Activated naive CD4-positive, alpha-beta T cell treated with anti-CD3 and anti-CD28 coated beads, Interleukin-2, amount 50 U/mL, for 24 hours (primary cell): ENCODE data around the gene CA5A.
"Not testable (repeated sequence)": the region's sequence is repeated elsewhere in the genome, so short reads cannot be mapped to it uniquely, and the experiment has no call there.

Experiments used
- H3K27ac Mint-ChIP-seq: one replicate; pipeline ENCODE4 v1.8.0; 2021; ENCODE audit warnings: mild to moderate bottlenecking, mixed read lengths
- H3K27me3 Mint-ChIP-seq: one replicate; pipeline ENCODE4 v1.8.0; 2021; ENCODE audit warnings: mixed read lengths
- H3K36me3 Mint-ChIP-seq: one replicate; pipeline ENCODE4 v1.8.0; 2021; ENCODE audit warnings: mixed read lengths
- H3K4me1 Mint-ChIP-seq: one replicate; pipeline ENCODE4 v1.8.0; 2021; ENCODE audit warnings: mixed read lengths
- H3K4me3 Mint-ChIP-seq: one replicate; pipeline ENCODE4 v1.8.0; 2021; ENCODE audit warnings: mild to moderate bottlenecking, mixed read lengths
- H3K9me3 Mint-ChIP-seq: one replicate; pipeline ENCODE4 v1.8.0; 2021; ENCODE audit warnings: mixed read lengths

The CA5A gene

DNA sequence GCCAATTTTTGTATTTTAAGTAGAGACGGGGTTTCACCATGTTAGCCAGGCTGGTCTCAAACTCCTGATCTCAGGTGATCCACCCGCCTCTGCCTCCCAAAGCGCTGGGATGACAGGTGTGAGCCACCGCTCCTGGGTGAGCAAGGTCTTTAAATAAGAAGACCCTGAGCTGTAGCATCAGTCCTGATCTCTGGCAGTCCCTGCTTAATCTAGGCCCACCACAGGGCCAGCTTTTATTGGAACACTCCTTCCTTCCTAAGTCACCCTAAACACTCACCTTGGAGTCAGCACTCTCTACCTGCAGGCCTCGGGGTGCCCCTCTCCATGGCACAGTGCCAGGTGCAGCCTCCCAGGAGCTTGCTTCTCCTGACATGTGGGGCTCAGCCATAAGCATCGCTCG lies 30.8 kb downstream of the CA5A start:
- not testable (repeated sequence) for H3K9me3 Mint-ChIP-seq, H3K36me3 Mint-ChIP-seq, H3K27me3 Mint-ChIP-seq, H3K27ac Mint-ChIP-seq, H3K4me3 Mint-ChIP-seq
- H3K4me1 Mint-ChIP-seq = peaks cover 16% of the 10 kb centered on the region

DNA sequence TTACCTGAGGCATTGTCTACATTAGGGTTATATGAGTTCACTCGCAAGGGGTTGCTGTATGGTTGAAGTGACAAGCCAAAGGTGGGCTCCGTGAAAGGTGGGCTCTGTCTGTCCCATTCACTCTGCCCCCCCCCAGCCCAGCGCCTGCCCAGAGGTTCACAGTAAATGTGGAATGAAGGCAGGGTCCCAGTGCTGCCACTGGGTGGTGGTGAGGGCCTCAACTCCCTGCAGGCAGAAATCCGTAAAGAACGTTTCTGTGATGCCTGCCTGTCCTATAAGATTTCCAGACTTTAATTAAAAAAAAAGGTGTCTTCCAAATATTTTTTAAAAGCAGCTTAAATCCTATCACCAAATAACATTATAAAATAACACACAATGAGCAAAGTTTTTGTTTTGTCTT lies 31.4 kb downstream of the CA5A start:
- H3K4me3 Mint-ChIP-seq, H3K36me3 Mint-ChIP-seq, H3K27ac Mint-ChIP-seq, H3K27me3 Mint-ChIP-seq, H3K9me3 Mint-ChIP-seq: not testable (repeated sequence)
- peaks cover 16% of the 10 kb centered on the region for H3K4me1 Mint-ChIP-seq

DNA sequence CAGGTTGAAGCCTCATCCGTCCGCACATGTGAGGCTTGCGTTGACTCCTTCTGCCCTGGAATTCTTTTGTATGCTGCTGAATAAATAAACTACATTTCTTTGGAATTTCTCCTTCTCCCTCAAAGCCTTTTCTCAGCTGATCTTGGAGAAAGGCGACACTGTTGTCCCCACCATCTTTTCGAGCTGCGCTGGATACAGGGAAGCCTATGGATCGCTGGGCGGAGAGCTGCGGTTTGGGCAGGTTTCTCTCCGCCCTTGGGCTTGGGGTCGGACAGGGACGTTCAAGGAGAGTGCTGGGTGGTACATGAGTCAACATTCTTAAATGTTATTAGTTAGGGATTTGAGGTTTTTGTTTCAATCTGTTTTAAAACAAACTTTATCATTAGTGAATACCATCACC lies 35.8 kb downstream of the CA5A start:
- not testable (repeated sequence) for H3K9me3 Mint-ChIP-seq, H3K4me3 Mint-ChIP-seq, H3K36me3 Mint-ChIP-seq, H3K27me3 Mint-ChIP-seq, H3K27ac Mint-ChIP-seq
- peaks cover 38% of the 10 kb centered on the region for H3K4me1 Mint-ChIP-seq

DNA sequence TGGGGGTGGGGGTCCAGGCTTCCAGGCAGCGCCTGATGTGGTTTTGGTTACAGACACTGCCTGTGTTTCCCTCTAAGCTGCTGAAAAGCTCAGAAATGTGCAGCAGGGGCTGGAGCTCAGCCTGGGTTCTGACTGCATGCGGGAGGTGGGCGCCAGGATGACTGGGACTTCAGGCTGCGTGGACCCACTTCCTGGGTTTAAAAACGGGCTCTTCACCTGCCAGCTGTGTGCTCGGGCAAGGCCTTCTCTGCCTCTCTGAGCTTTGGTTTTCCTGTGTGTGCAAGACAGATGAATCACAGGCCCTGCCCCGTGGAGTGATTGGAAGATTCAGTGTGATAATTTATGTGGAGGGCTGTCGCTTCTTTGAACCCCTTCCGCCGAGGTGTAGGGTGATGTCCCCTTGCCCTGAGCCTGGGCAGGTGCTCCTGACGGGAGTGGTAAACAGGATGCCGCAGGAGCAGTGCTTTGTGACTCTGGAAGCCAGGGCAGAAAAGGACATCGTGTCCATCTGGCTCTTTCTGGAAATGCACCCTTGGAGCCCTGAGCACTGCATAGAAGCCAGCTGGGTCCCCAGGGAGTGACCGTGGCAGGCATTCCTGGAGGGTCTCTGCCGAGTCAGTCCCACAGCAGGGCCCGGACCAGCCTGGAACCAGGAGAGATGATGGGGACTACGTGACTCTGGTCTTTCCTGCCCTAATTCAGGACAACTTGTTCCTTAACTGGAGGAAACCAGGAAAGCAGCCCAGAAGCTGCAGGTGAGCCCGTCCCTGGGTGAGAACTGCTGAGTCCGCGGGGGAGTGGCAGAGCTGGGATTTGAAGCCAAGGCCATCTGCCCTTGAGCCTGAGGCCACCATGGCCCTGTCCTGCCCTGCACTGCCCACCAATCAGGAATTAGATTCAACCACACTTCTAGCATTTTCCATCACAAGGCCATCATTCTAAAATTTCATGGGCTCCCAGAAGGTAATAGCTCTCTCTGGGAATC lies 38.5 kb downstream of the CA5A start:
- Mint-ChIP-seq H3K36me3 (no peaks in the 10 kb centered on the region), H3K4me3 (peak overlapping the region; percentile 82), H3K9me3 (no peaks in the 10 kb centered on the region), H3K27ac (peak overlapping the region; percentile 99), H3K27me3 (no peaks in the 10 kb centered on the region), H3K4me1 (peaks cover 48% of the 10 kb centered on the region)

DNA sequence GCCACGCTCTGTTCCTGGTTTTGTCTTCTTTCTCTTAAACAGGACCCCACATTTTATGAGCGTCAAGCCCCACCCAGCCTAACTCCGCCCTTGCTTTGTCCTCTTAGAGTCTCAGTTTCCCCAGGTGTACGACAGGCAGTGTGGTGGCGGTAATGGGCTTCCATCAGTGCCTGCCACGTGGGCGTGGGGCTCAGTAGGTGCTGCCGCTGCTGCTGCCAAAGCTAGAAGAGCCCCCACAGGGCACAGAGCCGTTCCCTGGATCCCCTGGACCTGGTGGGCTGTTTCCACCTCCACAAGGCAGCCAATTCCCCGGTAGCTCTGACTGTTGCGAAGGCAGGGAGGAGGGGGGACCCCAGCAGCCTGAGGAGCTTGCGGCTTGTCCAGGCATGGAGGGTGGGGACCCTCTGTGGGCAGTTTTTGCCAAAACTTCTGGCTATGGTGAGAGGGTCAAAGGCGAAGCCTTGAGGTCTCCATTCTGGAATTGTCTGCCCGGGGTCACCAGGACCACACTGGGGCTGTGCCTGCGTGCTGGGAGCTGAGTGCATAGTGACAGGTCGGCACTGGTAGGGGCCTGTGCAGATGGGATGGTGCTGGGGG lies 39.3 kb downstream of the CA5A start:
- H3K36me3 Mint-ChIP-seq, H3K9me3 Mint-ChIP-seq, H3K27me3 Mint-ChIP-seq: not testable (repeated sequence)
- Mint-ChIP-seq H3K4me3 (peak overlapping the region; percentile 82), H3K27ac (peak overlapping the region; percentile 99), H3K4me1 (peaks cover 48% of the 10 kb centered on the region)

DNA sequence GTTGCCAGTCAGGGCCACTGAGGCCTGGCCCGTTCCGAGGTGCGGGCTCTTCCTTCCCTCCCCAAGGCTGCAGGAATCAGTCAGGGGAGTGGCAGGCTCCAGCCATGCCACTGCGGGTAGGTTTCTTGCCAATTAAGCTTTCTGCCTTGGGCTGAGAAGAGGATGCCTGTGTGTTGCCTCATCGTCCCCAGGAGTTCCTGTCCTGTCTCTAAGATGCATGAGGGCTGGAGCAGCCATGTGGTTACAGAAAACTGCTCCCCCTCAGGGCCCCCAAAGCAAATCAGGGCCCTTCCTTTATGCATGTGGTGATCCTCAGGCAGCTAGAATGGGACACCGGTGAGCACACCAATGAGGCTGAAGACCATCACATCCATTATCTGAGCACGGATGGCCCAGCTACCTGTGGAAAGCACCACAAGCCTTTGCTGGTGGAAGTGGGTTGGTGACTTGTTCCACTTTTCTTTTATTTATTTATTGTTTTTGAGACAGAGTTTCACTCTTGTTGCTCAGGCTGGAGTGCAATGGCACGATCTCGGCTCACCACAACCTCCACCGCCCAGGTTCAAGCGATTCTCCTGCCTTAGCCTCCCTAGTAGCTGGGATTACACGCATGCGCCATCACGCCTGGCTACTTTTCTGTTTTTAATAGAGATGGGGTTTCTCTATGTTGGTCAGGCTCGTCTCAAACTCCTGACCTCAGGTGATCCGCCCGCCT lies 40.0 kb downstream of the CA5A start:
- not testable (repeated sequence) for H3K9me3 Mint-ChIP-seq, H3K36me3 Mint-ChIP-seq, H3K27me3 Mint-ChIP-seq
- H3K4me3 Mint-ChIP-seq = peak overlapping the region; percentile 80
- peaks cover 48% of the 10 kb centered on the region for H3K4me1 Mint-ChIP-seq
- H3K27ac Mint-ChIP-seq = peak overlapping the region; percentile 99

DNA sequence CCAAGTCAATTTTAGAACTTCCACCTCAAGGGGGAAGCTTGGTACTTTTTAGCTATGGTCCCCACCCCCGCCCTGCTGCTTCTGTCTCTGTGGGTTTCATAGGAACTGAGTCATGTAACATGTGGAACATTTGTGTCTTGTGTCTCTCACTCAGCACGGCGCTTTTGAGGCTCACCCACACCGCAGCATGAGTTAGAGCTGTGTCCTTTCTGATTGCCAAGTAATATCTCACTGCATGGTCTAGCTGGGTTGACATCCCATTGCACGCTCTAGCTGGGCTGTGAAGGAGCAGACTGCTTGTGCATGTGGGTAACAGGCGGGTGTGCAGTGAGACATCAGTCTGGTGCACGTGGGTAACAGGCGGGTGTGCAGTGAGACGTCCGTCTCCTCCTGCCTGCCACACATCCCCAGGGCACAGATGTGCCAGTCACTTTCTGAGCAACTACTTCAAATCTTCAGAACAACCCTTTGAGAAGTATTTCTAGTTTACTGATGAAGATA lies 40.6 kb downstream of the CA5A start:
- H3K36me3 Mint-ChIP-seq = no peaks in the 10 kb centered on the region
- no peaks in the 10 kb centered on the region for H3K27me3 Mint-ChIP-seq
- peak overlapping the region; percentile 80 for H3K4me3 Mint-ChIP-seq
- no peaks in the 10 kb centered on the region for H3K9me3 Mint-ChIP-seq
- peaks cover 48% of the 10 kb centered on the region for H3K4me1 Mint-ChIP-seq
- peak overlapping the region; percentile 99 for H3K27ac Mint-ChIP-seq

DNA sequence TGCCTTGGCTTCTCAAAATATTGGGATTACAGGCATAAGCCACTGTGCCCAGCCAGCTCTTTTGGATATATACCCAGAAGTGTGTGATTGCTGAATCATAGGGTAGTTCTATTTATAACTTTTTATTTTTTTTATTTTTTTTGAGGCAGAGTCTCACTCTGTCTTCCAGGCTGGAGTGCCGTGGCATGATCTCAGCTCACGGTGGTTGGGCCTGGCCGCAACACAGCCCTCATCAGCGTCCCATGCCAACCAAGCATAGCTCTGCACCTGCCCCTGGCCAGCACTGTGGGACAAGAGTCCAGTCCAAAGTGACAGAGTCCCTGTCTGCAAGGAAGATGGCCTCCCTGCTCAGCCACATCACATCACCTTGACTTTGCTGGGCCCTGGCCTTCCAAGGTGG lies 42.3 kb downstream of the CA5A start:
- peaks cover 48% of the 10 kb centered on the region for H3K4me1 Mint-ChIP-seq
- not testable (repeated sequence) for H3K27ac Mint-ChIP-seq, H3K27me3 Mint-ChIP-seq

DNA sequence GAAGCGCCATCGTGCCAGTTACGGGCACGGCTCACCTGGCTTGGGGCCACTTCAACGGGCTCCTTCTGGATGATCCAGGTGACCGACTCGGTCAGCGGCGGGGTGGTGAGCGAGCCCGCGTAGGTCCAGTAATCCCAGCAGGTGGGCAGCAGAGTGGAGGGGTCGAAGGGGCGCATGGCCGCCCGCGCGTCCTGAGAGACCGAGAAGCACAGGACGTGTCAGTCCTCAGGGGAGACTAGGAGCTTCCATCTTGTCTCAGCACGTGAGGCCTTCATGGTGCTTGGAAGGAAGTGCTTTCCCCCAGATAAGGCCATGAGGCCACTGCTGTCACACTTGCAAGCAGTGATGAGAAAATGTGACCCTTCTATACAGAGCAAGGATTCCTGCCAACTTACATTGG lies 44.6 kb downstream of the CA5A start:
- Mint-ChIP-seq H3K4me1 (peaks cover 30% of the 10 kb centered on the region), H3K27ac (peak overlapping the region; percentile 46), H3K27me3 (no peaks in the 10 kb centered on the region), H3K4me3 (no peak overlapping the region), H3K9me3 (no peaks in the 10 kb centered on the region), H3K36me3 (no peaks in the 10 kb centered on the region)

More for the DNA sequence above, 42.3 kb downstream of the CA5A start:
- not testable (repeated sequence) for H3K9me3 Mint-ChIP-seq, H3K4me3 Mint-ChIP-seq, H3K36me3 Mint-ChIP-seq

DNA sequence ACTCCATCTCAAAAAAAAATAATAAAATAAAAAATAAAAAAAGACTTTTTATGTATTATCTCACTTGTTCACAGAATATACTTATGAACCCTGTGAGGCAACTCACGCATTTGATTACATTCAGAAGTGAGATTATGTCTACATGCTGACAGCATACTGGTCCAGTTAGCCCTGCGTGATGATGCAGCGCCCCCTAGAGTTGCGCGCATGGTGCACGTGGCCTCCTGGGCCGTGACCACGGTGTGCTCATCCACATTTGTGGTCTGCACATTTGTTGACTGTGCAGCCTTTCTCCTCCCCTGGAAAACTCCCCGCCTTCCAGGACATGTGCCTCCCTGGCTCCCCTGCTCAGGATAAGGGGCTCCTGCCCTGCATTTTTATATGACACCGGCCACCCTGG lies 46.6 kb downstream of the CA5A start:
- not testable (repeated sequence) for H3K9me3 Mint-ChIP-seq, H3K4me3 Mint-ChIP-seq, H3K27ac Mint-ChIP-seq, H3K27me3 Mint-ChIP-seq, H3K36me3 Mint-ChIP-seq
- peaks cover 12% of the 10 kb centered on the region for H3K4me1 Mint-ChIP-seq

DNA sequence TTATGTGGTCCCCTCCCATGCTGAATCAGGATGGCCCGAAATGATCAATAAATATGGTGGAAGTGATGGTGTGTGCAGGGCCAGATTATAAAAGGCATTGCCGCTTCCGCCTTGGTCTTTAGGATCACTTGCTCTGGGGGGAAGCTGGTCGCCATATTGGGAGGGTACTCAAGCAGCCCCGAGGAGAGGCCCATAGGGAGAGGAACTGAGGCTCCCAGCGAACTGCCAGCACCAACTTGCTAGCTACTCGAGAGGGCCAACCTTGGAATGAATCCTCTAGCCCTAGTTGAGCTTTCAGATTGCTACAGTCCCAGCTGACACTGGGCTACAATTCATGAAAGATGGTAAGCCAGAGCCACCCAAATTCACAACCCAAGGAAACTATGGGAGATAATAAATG lies 48.0 kb downstream of the CA5A start:
- not testable (repeated sequence) for H3K4me1 Mint-ChIP-seq, H3K36me3 Mint-ChIP-seq, H3K4me3 Mint-ChIP-seq, H3K27me3 Mint-ChIP-seq, H3K27ac Mint-ChIP-seq, H3K9me3 Mint-ChIP-seq

DNA sequence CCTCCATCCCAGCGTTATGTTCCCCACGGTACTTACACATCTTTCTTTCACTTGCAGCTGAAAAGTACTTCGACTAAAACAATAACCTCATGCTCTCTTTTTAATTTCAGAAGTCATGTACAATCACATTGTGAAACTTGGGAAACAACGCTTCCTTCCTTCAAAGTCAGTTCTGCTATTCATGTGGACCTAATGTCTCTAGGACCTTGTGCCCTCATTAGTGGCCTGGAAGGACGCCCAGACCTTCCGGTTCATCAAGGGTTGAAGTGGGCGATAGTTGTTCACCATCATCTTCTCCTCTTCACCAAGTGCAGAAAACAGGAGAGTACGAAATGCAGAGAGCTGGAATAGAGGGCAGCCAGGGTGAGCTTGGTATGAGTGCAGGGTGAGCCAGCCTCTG lies 48.4 kb downstream of the CA5A start:
- H3K9me3 Mint-ChIP-seq, H3K27me3 Mint-ChIP-seq, H3K36me3 Mint-ChIP-seq, H3K27ac Mint-ChIP-seq, H3K4me1 Mint-ChIP-seq, H3K4me3 Mint-ChIP-seq: not testable (repeated sequence)

DNA sequence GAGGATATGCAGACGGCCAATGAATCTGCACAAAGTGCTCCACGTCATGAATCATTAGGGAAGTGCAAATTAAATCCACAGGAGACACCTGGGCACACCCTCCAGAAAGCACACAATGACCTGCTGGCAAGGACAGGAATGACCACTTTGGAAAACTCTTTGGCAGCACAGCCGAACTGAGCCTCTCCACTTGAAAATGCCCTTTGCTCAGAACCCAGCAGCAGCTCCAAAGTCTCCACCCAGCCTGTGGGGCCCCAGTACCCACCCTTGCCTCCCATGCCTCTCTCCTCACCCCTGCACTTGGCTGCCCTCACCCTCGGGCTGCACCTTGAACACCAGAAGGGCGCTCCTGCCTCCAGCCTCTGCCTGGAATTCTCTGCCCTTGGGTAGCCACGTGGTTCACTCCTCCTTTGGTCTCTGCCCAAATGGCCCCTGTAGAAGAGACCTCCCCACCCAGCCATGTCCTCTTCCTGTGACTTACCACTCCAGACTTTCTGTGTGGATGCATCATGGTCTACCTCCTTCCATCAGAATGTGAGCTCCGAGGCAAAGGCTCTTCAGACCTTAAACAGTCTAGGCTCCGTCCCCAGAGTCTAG lies 50.9 kb downstream of the CA5A start:
- H3K36me3 Mint-ChIP-seq, H3K4me3 Mint-ChIP-seq, H3K27ac Mint-ChIP-seq: not testable (repeated sequence)

DNA sequence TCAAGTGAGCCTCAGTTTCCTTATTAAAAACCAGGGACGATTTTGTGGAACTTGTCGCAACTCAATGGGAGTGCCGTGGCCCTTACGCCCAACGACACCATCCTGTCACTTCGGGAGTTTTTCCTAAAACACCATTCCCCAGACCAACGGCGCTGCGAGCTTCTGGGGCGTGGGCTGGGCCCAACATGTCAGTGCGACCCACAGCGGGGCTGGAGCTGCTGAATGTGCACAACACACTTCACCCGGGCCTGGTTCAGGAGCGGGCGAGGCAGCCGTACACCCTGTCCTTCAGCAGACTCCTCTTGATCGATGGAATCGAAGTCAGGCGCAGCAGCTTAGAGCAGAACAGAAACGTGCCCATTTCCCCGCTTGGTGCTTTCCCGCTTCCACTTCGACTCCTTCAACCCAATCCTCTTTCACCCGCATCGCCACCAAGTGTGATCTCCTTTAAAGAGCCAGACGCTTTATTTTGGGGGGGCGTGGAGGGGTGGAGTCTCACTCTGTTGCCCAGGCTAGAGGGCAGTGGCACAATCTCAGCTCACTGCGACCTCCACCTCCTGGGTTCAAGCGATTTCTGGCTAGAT lies 53.8 kb downstream of the CA5A start:
- Mint-ChIP-seq H3K36me3 (no peaks in the 10 kb centered on the region), H3K4me1 (peaks cover 9% of the 10 kb centered on the region), H3K4me3 (no peak overlapping the region), H3K9me3 (no peaks in the 10 kb centered on the region), H3K27me3 (no peaks in the 10 kb centered on the region), H3K27ac (no peak overlapping the region)

More for the DNA sequence above, 50.9 kb downstream of the CA5A start:
- H3K9me3 Mint-ChIP-seq, H3K27me3 Mint-ChIP-seq, H3K4me1 Mint-ChIP-seq: not testable (repeated sequence)

DNA sequence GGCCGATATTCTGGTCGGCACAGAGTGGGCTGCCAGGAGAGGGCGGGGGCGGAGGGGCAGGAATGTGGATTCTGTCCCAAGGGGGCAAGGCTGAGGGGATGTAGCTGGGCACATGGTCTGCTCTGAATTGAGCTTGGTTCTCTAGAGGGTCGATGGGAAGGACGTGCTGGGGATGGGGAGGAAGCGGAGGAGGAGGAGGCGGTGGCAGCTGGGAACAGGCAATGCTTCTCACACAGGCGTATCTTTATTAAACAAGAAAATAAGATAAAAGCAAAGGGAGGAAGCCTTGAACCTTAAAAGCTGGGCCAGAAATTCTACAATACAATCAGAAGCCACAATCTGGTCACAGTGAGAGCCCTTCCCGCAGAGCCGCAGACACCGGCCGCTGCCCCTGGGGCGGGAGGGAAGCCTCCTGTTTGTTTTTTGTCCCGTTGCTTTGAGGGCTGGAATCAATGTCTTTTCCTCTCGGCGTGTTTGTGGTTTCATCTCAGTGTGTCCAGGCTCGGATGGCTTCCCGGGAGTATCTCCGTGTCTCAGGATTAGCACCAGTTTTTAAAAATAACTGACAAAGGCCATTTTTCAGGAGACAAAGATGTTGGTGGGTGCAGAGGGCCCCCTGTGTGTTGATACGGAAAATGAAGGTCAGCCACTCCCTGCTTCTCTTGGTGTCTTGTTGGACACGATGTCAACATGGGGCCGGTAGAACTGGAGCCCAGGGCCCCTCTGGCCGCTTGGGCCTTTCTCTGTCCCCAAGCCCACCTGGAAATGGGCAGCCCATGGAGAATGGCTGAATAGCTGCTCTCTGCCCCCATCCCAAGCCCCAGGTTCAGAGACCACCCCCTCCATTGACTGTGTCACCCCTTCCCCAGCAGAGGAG lies 54.8 kb downstream of the CA5A start:
- Mint-ChIP-seq H3K4me1 (peaks cover 14% of the 10 kb centered on the region), H3K27ac (no peak overlapping the region), H3K27me3 (no peaks in the 10 kb centered on the region), H3K9me3 (no peaks in the 10 kb centered on the region), H3K4me3 (no peak overlapping the region), H3K36me3 (no peaks in the 10 kb centered on the region)
